ENCODE data around the gene SPDYE1. TPM values are rescaled to one million over a fixed set of nuclear protein-coding genes. Genes with fewer than 3 reads are reported as not detected.

SPDYE1 gene
- polyA plus RNA-seq, 1 donor (not counting 4 experiments of a cell fraction or from before 2014, with no cell fraction given): not detected

GRCh38 chr7:44044315-44045225, 46.9 kb downstream of the SPDYE1 start, which contains the start of gene DBNL:
Gene DBNL (plus strand): TSS chr7:44044702. CDS start chr7:44044738, 36 bp downstream.
- Histone ChIP-seq H3K4me2 (ENCODE audit: control insufficient read depth, extremely low read depth, insufficient read depth, low read depth, low read length) (peak within 1 kb of the TSS; percentile 84), H2AFZ (ENCODE audit: control insufficient read depth, low read length) (peak within 1 kb of the TSS; percentile 95), H3K4me1 (ENCODE audit: control insufficient read depth, extremely low read depth, insufficient read depth, low read length) (peaks cover 15% of the 10 kb centered on the region), H3K9me1 (ENCODE audit: control insufficient read depth, extremely low read depth, insufficient read depth, low read length) (no peaks in the 10 kb centered on the region), H3K36me3 (ENCODE audit: control insufficient read depth in 2 of 2, extremely low read depth in 1 of 2, insufficient read depth in 2 of 2, low read length in 2 of 2) (peaks cover 3 to 11% of the 10 kb centered on the region in 2 experiments), H3K9ac (ENCODE audit: control insufficient read depth, extremely low read depth, insufficient read depth, low read length) (peak within 1 kb of the TSS; percentile 80), H3K9me3 (ENCODE audit: control insufficient read depth, low read depth, low read length) (no peaks in the 10 kb centered on the region), H3K4me3 (ENCODE audit: control insufficient read depth in 2 of 3, extremely low read depth in 1 of 3, insufficient read depth in 2 of 3, low read depth in 1 of 3, low read length in 3 of 3) (peak within 1 kb of the TSS; percentile 87 to 99 (median 98)), H3K27ac (ENCODE audit: control insufficient read depth, insufficient read depth, low read length) (peak within 1 kb of the TSS; percentile 70), H3K27me3 (ENCODE audit: control insufficient read depth, extremely low read depth, insufficient read depth, low read length) (no peaks in the 10 kb centered on the region), H3K79me2 (ENCODE audit: control insufficient read depth, insufficient read depth, low read length) (peaks cover 46% of the 10 kb centered on the region), H4K20me1 (ENCODE audit: control insufficient read depth, extremely low read depth, insufficient read depth, low read length) (peaks cover 6% of the 10 kb centered on the region)
- dilution Hi-C loops (cut with MboI; ENCODE audit: extremely low pct_ligation_motif_present, low sequenced_read_pairs): no loop called here
- no peak for DNase-seq (ENCODE audit: low read depth, low spot score)
- no peak for TF ChIP-seq EZH2 (IDR thresholded peaks at IDR 0.05; ENCODE audit: low read length)
- TF ChIP-seq CTCF (optimal IDR thresholded peaks at IDR 0.05 in 1 of 3, IDR thresholded peaks at IDR 0.05 in 1 of 3, conservative IDR thresholded peaks at IDR 0.05 in 1 of 3; ENCODE audit: extremely low read depth in 1 of 3, insufficient read depth in 2 of 3, low read length in 3 of 3): no peak
- no peak for FAIRE-seq

- Histone ChIP-seq H3K9me1 (ENCODE audit: control insufficient read depth, extremely low read depth, insufficient read depth, low read length) (no peaks in the 10 kb centered on the region), H3K9me3 (ENCODE audit: control insufficient read depth, low read depth, low read length) (no peaks in the 10 kb centered on the region), H3K4me3 (ENCODE audit: control insufficient read depth in 2 of 3, extremely low read depth in 1 of 3, insufficient read depth in 2 of 3, low read depth in 1 of 3, low read length in 3 of 3) (peak overlapping the region; percentile 87 to 99 (median 98)), H3K36me3 (ENCODE audit: control insufficient read depth in 2 of 2, extremely low read depth in 1 of 2, insufficient read depth in 2 of 2, low read length in 2 of 2) (peaks cover 12 to 18% of the 10 kb centered on the region in 2 experiments), H3K4me2 (ENCODE audit: control insufficient read depth, extremely low read depth, insufficient read depth, low read depth, low read length) (peak overlapping the region; percentile 84), H3K79me2 (ENCODE audit: control insufficient read depth, insufficient read depth, low read length) (peaks cover 53% of the 10 kb centered on the region), H3K27ac (ENCODE audit: control insufficient read depth, insufficient read depth, low read length) (peak overlapping the region; percentile 59), H4K20me1 (ENCODE audit: control insufficient read depth, extremely low read depth, insufficient read depth, low read length) (peaks cover 10% of the 10 kb centered on the region), H2AFZ (ENCODE audit: control insufficient read depth, low read length) (peak overlapping the region; percentile 69), H3K4me1 (ENCODE audit: control insufficient read depth, extremely low read depth, insufficient read depth, low read length) (peaks cover 15% of the 10 kb centered on the region), H3K9ac (ENCODE audit: control insufficient read depth, extremely low read depth, insufficient read depth, low read length) (peak overlapping the region; percentile 80), H3K27me3 (ENCODE audit: control insufficient read depth, extremely low read depth, insufficient read depth, low read length) (no peaks in the 10 kb centered on the region)
- no peak for TF ChIP-seq CTCF (optimal IDR thresholded peaks at IDR 0.05 in 1 of 3, IDR thresholded peaks at IDR 0.05 in 1 of 3, conservative IDR thresholded peaks at IDR 0.05 in 1 of 3; ENCODE audit: extremely low read depth in 1 of 3, insufficient read depth in 2 of 3, low read length in 3 of 3)
- no peak for TF ChIP-seq EZH2 (IDR thresholded peaks at IDR 0.05; ENCODE audit: low read length)
- DNase-seq (ENCODE audit: low read depth, low spot score): no peak
- dilution Hi-C loops (cut with MboI; ENCODE audit: extremely low pct_ligation_motif_present, low sequenced_read_pairs): no loop called here
- FAIRE-seq: no peak
Observed at GRCh38 chr7:44045226-44046014, 47.7 kb downstream of the SPDYE1 start.

Measured in keratinocyte (primary cell).